ENCODE results near the gene EP400.
"Not testable (repeated sequence)": the region's sequence is repeated elsewhere in the genome, so short reads cannot be mapped to it uniquely, and the experiment has no call there.

Gene EP400

DNA sequence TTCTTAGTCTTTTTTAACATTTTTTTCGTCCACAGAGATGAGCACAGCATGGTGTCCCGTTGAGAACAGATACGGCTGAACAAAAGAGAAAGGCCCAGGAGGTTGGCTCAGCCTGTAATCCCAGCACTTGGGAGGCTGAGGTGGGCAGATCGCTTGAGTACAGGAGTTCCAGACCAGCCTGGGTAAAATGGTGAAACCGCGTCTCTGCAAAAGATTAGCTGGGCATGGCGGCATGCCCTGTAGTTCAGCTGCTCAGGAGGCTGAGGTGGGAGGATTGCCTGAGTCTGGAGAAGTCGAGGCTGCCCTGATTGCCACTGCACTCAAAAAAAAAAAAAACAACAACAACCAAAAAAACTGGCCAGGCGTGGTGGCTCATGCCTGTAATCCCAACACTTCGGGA lies 5.9 kb upstream of the EP400 start:
- TF ChIP-seq, protein P1, sequence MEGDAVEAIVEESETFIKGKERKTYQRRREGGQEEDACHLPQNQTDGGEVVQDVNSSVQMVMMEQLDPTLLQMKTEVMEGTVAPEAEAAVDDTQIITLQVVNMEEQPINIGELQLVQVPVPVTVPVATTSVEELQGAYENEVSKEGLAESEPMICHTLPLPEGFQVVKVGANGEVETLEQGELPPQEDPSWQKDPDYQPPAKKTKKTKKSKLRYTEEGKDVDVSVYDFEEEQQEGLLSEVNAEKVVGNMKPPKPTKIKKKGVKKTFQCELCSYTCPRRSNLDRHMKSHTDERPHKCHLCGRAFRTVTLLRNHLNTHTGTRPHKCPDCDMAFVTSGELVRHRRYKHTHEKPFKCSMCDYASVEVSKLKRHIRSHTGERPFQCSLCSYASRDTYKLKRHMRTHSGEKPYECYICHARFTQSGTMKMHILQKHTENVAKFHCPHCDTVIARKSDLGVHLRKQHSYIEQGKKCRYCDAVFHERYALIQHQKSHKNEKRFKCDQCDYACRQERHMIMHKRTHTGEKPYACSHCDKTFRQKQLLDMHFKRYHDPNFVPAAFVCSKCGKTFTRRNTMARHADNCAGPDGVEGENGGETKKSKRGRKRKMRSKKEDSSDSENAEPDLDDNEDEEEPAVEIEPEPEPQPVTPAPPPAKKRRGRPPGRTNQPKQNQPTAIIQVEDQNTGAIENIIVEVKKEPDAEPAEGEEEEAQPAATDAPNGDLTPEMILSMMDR (conservative IDR thresholded peaks at IDR 0.05; ENCODE audit: low read depth): no peak
- H3K27ac ChIP-seq: no peak overlapping the region
- CTCF ChIA-PET: no interaction called here
- POLR2A ChIA-PET (ENCODE audit: low non-redundant PET): no interaction called here
- no peak for DNase-seq (ENCODE audit: low spot score)

DNA sequence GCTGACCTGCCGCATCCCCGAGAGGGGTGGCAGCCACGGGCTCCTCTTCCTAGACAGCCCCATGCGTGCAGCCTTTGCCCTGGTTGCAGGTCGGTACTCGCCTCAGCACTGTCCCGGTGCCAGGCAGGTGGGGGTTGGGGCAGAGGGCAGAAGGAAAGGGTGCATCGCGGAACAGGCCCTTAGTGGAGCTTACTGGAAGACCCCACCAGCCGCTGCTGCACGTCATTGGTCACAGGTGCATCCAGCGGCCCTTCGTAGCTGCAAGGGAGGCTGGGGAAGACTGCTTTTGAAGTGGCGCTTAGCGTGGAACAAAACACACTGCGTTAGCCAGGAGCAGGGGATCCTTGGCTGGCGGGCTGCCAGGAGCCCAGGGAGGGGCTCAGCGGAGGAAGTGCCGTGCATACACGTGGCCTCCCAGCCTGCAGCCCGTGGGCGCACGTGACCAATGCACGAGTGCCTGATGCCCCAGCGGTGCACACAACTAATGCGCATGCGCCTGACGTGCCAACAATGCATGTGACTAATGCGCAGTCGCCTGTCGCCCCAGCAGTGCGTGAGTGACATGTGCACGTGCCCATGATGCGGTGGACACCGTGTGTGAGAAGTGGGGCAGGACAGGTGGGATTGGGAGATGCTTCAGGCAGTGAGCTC lies 5.0 kb upstream of the EP400 start:
- ChIA-PET POLR2A (ENCODE audit: low non-redundant PET) (no interaction called here), CTCF (interaction anchor here (0.6 kb wide), 1 partner anchor 64 kb away, joined by 4 read pairs; no protein-coding TSS in a partner anchor)
- TF ChIP-seq, protein P1 (conservative IDR thresholded peaks at IDR 0.05; ENCODE audit: low read depth): no peak
- 0 out of 2 replicates have a peak overlapping the region, but pooled peaks have one; percentile 1 for H3K27ac ChIP-seq
- no peak for DNase-seq (ENCODE audit: low spot score)

DNA sequence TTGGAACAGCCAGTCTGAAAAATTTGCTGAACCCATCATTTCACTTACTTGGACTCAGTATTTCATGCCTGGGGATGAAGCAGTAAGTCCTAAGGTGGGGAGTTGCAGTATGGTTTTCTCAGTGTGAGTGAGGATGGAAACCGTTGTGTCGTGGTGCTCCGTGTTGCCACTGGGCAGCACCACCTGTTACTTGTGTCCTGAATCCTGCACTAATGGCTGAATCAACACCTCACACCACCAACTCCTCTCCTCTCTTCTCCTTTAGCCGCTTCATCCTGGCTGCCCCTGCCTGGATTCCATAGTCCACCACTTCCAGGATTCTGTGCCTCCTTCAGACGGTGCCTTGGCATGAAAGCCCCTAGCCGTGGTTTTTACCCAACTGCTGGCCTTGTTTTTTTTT lies 3.0 kb upstream of the EP400 start:
- POLR2A ChIA-PET (ENCODE audit: low non-redundant PET): interaction anchor here (0.7 kb wide), 1 partner anchor 26 kb away, joined by 5 read pairs; no protein-coding TSS in a partner anchor
- H3K27ac ChIP-seq: no peak overlapping the region
- DNase-seq (ENCODE audit: low spot score): no peak
- TF ChIP-seq, protein P1 (conservative IDR thresholded peaks at IDR 0.05; ENCODE audit: low read depth): no peak
- CTCF ChIA-PET: no interaction called here

DNA sequence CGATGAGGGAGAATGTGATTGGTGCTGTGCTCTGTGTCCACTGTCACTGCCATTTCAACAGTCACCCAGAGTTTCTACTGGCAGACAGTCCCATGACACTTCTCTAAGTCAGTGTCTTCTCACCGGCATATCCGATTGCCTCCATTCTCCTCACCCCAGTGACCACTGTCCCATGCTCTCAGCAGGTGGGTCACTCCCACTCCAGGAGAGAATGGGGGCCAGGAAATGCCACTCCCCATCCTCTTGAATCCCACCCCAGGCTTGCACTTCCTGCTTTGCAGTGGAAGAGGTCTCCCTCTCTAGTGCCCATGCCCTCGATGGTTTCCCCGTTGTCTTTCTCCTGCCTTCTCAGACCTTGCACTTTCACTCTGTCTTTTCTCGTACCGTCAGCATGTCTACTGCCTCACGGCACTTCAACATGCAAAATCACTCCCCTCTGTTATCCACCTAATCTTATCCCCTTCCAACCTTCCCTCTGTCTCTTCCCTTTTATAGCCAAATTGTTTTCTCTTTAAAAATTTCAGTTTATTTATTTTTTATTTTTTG lies 2.2 kb upstream of the EP400 start:
- CTCF ChIA-PET: no interaction called here
- POLR2A ChIA-PET (ENCODE audit: low non-redundant PET): interaction anchor here (0.7 kb wide), 1 partner anchor 26 kb away, joined by 5 read pairs; no protein-coding TSS in a partner anchor
- TF ChIP-seq, protein P1 (conservative IDR thresholded peaks at IDR 0.05; ENCODE audit: low read depth): no peak
- H3K27ac ChIP-seq: no peak overlapping the region
- no peak for DNase-seq (ENCODE audit: low spot score)

DNA sequence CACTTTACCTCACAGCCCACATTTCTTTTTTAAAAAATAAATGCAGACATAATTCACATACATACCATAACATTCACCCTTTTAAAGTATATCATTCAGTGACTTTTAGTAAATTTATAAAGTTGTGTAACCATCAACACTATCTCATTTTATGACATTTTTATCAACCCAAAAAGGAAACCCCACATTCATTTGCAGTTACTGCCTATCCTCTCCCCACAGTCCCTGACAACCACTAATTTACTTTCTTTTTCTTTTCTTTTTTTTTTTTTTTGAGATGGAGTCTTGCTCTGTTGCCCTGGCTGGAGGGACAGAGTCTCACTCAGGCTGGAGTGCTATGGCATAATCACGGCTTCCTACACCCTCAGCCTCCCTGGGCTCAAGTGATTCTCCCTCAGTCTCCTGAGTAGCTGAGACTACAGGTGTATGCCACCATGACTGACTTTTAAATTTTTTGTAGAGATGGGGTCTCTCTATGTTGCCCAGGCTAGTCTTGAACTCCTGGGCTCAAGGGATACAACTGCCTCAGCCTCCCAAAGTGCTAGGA lies 1.5 kb upstream of the EP400 start:
- ChIA-PET CTCF (interaction anchor here (0.6 kb wide), 2 partner anchors 34 to 89 kb away, joined by 3 read pairs; no protein-coding TSS in a partner anchor), POLR2A (ENCODE audit: low non-redundant PET) (no interaction called here)
- no peak overlapping the region for H3K27ac ChIP-seq
- DNase-seq (ENCODE audit: low spot score): no peak
- TF ChIP-seq, protein P1 (conservative IDR thresholded peaks at IDR 0.05; ENCODE audit: low read depth): no peak

DNA sequence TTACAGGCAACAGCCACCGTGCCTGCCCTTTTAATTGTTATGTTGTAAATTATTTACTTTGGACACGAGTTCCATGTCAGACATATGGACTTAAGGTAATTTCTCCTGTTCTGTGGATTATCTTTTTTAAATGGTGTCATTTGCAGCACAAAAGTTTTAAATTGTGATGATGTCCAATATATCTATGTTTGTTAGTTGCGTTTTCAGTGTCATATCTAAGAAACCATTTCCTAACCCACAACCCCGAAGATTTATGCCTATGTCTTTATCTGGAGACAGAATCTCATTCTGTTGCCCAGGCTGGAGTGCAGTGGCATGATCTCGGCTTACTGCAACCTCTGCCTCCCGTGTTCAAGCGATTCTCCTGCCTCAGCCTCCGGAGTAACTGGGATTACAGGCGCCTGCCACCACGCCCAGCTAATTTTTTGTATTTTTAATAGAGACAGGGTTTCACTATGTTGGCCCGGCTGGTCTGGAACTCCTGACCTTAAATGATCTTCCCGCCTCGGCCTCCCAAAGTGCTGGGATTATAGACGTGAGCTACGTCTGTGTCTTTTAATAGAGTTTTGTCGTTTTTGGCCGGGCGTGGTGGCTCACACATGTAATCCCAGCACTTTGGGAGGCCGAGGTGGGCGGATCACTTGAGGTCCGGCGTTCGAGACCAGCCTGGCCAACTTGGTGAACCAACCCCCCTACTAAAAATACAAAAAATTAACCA lies 870 bp upstream of the EP400 start:
- DNase-seq (ENCODE audit: low spot score); POLR2A ChIA-PET (ENCODE audit: low non-redundant PET): not testable (repeated sequence)
- CTCF ChIA-PET: interaction anchor here (0.5 to 2.0 kb wide), 4 partner anchors 33 to 101 kb away, joined by 3 to 10 read pairs (median 3); no protein-coding TSS in a partner anchor
- H3K27ac ChIP-seq: peak overlapping the region; percentile 77

Data from RWPE1 (cell line).